Stromal cell of bone marrow (primary cell): Measurements from ENCODE around the gene ZDHHC18.
A peak's percentile ranks its signal among the peaks of the same experiment; 100 is the strongest.
"Not testable (repeated sequence)": the region's sequence is repeated elsewhere in the genome, so short reads cannot be mapped to it uniquely, and the experiment has no call there.

Source experiments
- DNase-seq: peaks from one replicate; pipeline ENCODE4 v3.0.0-alpha.2; 2012; ENCODE audit warnings: low read depth

ZDHHC18 gene

DNA sequence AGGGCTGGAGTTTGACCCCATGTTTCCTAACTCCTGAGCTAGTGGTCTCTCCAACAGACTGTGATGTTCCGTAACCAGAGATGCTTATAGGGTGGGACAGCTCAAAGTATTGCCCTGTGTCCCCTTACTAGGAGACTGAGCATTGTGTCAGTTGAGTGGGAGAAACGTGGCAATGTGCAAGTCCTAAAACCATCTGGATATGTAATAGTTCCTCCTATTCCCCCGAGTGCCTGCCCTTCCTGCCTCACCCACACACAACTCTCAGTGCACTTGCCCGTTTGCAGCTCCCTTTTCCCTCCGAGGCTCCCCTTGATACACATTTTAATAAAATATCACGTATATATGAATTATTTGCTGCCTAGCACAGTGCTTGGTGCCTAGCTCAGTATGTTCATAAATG lies 35.3 kb upstream of the ZDHHC18 start:
- DNase-seq = no peak

DNA sequence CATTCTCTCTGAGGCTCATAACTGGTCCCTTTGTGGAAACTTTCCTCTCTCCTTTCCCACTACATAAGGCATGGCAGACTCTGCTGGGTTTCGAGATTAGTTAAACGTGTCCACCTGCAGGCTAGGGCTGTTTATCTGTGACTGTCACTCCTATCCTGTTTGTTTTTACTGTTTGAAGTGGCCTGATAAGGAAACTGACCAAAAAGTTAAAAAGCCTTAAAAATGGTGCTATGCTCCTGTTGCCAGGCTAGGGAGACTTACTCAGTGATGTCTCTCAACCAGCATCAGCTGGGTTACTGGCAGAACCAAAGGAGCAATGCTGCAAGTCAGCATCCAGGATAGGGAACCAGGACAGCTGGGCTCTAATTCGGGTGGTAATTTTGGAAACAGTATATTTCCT lies 34.9 kb upstream of the ZDHHC18 start:
- DNase-seq = no peak

DNA sequence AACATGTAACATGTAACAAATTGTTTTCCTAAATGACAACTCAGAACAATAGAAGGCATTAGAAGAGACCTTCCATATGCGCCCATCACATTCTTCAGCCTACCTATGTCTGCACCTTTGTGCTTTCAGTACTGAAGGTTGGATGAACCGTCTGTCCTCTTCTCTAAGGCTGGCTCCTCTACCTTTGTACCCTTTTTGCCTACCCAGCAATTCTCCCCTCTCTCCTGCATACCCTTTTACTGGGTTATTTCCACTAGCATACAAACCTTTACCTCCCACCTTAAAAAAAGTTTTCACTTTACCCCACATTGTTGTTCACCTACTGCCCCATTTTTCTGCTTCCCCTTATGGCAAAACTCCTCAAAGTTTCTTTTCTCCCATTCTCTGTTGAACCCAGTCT lies 33.6 kb upstream of the ZDHHC18 start:
- no peak for DNase-seq

DNA sequence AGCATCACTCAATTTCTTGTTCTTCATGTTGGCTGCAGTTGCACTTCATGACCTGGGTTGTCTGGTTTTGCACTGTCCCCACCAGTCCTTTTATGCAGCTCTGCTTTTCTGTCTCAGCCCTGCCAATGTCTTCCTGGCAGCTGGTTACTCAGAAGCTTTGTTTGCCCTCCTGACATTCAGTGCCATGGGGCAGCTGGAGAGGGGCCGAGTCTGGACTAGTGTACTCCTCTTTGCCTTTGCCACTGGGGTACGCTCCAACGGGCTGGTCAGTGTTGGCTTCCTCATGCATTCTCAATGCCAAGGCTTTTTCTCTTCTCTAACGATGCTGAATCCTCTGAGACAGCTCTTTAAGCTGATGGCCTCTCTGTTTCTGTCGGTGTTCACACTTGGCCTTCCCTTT lies 32.1 kb upstream of the ZDHHC18 start:
- no peak for DNase-seq

DNA sequence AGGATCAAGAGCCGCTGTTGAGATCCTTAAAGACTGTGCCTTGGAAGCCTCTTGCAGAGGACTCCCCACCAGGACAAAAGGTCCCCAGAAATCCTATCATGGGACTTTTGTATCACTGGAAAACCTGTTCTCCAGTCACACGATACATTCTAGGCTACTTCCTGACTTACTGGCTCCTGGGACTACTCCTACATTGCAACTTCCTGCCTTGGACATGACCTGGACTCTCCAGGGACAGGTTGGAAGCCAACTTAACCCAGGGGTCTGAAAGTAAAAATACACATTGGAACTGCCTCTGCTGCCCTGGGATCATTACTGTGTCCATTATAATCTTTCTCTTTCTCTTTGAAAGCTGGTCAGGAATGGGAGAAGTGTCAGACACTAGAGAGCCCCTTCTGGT lies 28.9 kb upstream of the ZDHHC18 start:
- DNase-seq = no peak

DNA sequence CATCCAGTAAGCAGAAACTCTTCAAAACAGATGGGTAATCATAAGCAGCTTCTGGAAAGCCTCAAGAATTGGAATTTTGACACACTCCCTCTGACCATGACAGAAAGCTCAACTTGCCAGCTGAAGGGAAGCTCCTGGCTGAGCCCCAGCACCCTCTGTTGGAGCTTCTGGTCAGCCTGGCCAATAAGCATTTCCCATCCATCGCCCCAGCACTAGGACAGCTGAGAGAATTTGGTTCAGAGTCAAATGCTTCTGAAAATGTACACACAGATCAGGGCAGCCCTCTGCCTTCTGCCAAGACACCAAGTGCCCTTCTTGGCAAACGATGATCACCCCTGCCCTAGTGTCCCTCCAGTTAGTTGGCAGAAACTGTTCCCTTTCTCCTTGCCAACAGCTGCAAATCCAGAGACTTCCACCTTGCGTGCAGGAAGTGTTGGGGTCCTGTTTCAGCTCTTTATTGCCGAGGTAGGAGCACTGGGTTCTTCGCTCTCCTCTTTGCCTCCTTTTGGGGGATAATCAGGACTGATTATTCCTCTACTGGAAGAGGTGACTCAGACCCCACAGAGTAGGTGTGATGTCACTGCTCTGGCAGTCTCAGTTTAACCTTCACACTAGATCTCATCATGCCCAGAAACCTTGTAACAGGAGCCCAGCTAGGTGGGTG lies 26.9 kb upstream of the ZDHHC18 start:
- peak; percentile 86 for DNase-seq

DNA sequence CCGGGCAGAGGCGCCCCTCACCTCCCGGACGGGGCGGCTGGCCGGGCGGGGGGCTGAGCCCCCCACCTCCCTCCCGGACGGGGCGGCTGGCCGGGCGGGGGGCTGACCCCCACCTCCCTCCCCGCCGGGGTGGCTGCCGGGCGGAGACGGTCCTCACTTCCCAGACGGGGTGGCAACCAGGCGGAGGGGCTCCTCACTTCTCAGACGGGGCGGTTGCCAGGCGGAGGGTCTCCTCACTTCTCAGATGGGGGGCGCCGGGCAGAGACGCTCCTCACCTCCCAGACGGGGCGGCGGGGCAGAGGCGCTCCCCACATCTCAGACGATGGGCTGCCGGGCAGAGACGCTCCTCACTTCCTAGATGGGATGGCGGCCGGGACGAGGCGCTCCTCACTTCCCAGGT lies 22.6 kb upstream of the ZDHHC18 start:
- DNase-seq = not testable (repeated sequence)

DNA sequence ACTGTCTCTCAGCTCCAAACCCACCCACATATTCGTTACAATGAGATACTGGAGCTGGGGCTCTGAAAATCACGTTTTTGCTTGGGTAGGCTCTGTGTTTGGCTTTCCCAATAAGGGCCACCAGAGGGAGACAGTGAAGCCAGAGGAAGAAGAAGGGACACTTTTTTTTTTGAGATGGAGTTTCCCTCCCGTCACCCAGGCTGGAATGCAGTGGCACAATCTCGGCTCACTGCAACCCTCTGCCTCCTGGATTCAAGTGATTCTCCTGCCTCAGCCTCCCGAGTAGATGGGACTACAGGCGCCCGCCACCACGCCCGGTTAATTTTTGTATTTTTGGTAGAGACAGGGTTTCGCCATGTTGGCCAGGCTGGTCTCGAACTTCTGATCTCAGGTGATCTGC lies 16.4 kb upstream of the ZDHHC18 start:
- not testable (repeated sequence) for DNase-seq

DNA sequence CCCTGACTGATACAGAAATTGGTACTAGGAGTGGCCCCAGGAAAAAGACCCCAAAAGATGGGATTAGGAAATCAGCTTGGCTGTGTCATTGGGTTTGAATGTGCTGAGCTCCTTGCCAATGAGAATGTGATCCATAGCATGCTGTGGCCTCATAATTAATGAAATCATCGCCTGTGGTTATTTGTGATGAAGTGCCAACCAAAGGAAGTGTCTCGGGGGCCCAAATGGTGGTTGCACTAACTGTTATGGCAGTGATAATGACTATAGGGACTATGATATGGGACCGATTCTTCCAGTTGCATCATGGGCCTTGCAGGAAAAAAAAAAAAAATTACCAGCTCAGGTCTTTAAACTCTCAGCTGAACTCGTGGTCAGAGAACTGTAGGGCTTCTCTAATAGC lies 15.4 kb upstream of the ZDHHC18 start:
- no peak for DNase-seq

DNA sequence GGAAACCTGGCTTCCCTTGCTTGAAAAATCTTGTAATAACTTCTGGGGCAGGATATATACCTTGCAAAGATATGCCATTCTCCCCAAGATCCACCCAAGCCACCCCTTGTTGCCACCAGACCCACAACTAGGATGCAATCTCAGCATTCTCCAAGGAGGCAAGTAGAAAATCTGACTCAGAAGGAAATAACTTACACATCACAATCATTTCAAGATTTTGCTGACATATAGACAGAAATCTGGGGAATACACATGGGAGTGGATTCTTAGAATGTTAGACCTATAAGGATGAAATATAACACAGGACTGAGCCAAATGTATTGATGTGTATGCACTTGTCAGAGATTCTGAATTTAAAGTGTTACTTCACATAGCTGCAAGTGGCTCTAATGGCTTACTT lies 14.8 kb upstream of the ZDHHC18 start:
- DNase-seq = no peak

DNA sequence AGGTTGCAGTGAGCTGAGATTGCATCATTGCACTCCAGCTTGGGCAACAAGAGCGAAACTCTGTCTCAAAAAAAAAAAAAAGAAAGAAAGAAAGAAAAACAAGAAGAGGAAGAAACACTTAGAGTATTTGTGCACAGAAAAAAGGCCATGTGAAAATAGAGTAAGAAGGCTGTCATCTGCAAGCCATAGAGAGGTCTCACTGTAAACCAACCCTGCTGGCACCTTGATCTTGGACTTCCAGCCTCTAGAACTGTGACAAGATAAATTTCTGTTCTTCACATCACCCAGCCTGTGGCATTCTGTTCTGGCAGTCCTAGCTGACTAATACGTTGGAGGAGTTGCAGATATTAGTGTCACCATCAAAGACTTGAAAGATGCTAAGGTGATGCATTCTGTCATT lies 12.1 kb upstream of the ZDHHC18 start:
- no peak for DNase-seq

DNA sequence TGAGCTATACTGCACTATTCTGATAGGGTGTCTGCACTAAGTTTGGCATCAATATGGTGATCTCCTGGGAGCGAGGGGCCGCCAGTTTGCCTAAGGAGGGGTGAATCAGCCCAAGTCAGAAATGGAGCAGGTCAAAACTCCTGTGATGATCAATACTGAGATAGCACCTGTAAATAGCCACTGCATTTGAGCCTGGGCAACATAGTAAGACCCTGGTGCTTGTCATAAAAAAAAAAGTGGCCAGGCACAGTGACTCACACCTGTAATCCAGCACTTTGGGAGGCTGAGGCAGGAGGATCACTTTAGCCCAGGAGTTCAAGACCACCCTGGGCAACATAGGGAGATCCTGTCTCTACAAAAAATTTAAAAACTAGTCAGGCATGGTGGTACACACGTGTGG lies 11.6 kb upstream of the ZDHHC18 start:
- DNase-seq = no peak

DNA sequence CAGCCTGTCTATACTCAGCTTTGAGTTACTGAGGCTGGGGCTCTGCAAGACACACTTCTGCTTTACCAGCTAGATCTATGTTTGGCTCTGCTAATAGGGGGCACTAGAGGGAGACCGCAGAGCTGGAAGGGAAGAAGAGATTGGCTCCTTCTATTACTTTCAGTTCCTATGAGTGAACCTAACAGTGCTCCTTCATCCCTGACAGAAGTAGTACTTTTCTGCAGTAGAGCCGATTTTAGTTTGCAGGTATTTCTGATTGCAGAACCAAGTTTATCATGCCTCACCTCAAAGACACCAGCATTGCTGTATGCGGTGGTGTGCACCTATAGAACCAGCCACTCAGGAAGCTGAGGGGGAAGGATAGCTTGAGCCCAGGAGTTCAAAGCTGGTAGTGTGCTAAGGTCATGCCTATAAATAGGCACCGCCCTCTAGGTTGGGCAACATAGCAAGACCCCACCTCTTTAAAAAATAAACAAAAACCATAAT lies 5.7 kb upstream of the ZDHHC18 start:
- no peak for DNase-seq

DNA sequence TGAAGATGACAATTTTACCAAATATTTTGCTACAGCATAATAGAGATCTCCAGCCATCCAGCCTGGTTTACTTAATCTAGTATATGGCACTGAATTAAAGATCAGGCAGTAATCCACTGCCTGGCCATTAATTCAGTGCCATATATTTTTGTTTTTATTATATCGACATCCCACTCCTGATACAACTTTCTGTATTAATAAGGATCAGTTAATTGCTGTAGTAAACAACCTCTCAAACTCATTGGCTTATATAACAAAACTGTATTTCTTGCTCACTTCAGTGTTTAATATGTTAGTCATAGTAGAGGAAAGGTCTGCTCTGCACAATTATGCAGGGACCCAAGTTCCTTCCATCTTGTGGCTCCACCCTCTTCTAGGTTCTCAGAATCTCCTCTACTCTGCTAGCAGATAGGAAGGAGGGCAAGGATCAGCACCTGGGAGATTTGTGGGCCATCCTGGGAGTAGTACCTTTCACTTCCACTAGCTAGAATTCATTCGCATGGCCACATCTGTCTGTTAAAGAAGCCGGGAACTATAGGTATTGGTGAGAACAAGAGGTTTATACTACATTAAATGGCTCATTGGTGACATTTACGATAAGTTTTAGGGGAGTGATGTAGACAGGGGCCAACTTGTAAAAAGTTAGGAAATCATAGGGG lies 3.6 kb upstream of the ZDHHC18 start:
- DNase-seq = no peak

DNA sequence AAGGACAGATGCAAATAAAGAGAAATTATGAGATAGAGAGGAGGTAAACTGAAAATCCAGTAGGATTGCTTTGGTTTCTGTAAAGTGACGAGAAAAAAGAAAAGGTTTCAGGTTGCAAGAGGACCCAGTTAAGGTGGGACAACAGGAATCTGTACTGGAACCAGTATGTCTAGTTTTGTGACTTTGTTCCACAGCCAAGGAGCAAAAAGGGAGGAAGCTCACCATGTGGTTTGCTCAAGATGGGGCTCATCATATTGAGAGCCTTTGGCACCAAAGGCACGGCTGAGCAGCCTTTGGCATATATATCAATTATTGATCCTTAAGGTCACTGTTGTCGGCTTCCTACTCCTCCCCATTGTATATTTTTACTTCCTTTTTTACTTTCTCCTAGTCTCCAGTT lies 1.8 kb upstream of the ZDHHC18 start:
- no peak for DNase-seq

DNA sequence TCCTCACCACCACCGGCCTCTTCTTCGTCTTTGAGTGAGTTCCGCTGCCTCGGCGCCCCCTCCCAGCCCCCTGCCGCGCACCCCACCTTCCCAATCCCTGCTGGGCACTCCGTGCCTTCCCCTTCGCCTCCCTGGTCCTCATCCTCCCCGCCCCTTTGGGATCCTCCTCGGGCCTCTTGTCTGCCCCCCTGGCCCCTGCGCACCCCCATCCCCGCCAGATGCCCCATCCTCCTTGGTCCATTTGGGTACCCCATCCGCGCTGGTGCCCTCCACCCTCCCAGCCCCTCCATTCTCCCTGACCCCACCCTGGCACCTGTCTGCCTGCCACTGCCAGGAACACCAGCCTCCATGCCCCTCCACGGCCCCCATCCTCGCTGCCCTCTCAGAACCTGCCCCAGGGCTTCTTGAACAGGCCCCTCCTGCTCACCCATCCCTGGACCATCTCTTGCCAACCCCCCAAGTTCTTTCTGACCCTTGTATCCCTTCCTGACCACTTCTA lies 667 bp downstream of the ZDHHC18 start:
- no peak for DNase-seq

DNA sequence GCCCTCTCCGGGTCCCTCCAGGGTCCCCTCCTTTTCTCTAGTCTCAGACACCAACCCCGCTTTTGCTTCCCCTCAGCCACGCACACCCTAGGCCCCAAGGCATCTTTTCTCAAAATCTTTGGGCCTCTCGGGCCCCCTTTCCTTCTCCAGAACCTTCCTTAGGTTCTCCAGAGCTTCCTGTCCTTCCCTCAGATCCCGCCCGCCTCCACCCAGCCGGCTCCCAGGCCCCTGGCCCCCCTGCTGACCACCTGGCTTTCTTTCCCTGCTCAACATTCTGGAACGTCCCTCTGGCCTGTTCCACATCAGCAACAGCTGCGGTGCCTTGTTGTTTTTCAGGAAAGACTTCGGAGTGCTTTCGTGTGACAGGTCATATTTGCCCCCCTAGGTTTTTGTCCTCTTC lies 1.2 kb downstream of the ZDHHC18 start:
- DNase-seq = no peak

DNA sequence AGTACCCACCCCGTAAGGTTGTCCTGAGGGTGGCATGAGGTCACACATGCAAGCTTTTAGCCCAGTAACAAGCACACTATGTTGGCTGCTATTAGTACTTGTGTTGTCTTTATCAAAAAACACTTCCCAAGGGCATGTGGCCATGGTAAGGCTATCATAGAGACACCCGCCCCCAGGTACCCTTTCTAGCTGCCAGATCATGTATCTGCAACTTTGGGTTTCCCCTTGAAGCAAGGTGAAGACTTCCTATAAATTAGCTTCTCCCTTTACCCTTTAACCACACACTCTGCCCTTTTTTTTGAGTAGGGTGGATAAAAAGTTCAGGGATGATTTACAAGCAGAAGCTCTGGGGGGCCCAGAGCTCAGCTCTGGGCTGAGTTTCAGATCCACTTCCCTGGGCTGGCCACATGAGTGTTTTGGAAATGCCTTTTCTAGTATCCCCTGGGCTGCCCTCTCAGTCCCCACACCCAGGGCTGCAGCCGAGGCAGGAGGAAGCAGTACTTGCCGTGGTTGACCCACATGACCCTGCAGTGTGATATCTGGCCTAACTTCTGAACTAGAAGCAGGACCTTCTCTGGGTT lies 2.0 kb downstream of the ZDHHC18 start:
- DNase-seq = no peak

DNA sequence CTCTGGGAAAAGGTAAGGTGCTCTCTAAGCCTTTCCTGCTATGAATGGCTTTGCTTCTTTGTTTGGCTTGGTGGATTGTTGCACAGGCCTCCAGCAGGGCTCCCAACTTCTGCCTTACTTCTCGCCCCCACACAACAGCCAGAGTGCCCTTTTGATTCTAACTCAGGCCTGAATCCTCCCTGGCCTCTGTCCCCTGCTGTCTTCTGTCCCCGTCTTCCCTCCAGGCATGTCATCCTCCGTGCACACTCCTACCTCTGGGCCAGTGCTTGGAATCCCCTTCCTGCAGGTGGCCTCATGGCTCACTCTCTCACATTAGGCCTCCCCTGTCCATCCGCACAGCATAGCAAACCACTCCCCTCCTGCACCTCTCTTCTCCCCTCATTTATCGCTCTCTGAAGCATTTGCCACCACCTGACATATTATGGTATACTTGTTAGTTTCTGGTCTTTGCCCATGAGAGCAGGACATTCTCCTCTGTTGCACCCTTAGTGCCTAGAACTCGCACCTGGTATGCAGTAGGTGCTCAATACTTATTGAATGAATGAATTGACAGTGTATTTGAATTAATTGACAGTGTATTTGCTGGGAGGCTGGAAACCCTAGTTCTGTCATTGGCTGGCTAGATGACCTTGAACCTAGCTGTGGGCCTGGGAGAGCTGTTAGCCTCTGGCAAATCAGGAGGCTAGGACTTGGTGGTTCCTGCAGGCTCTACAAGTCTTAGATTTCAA lies 2.9 kb downstream of the ZDHHC18 start:
- DNase-seq = no peak

DNA sequence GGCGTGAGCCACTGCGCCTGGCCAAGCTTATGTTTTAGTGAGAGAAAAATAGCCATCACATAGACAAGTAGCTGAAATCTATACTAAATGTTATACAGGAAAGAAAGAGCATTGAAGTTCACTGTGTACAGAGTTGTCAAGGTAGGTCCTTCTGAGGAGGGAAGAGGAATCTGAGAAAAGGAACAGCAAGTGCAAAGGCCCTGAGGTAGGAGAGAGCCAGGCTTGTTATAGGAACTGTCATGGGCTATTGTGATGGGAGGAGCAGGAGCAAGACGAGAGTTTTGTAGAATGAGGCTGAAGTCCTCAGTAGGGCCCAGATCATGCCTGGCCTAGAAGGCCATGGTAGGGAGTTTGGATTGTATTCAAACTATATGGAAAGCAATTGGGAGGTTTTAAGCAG lies 4.6 kb downstream of the ZDHHC18 start:
- DNase-seq = no peak

DNA sequence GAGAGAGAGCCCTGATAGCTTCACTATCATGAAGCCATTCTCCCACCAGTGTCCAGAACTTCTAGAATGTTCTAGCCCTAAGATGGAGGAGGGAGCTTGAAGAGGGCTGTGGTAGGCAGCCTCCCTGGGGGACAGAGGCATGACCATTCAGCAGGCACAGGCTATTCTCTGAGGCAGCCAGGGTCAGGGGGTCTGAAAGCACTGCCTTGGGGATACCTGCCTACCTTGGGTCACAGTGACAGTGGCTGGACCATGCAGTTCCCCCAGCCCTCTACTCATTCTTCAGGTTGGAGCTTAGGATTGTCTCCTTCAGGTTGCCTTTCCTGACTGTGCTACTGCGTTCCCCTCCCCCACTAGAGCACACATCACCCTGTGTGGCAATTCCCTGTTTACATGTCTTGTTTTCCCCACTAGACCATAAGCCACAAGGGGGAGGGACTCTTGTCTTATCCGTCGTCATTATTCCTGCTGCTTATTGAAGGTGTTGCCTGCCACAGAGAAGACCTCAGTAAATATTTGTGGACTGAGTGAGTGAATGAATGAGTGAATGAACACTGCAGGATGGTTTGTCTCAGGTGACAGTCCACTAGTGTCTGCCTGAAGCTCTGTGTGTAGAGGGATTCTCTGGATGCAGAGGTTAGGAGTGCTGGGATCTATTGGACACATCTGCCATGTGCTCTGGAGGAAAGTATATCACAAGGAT lies 5.2 kb downstream of the ZDHHC18 start:
- no peak for DNase-seq
